NOMO-1 treated with DMSO at 0.1 percent for 48 hours (cell line): ENCODE results near the gene BCR.
"Not testable (repeated sequence)": the region's sequence is repeated elsewhere in the genome, so short reads cannot be mapped to it uniquely, and the experiment has no call there.

Source experiments
- DNase-seq: peaks from one replicate; lab custom pipeline; 2025; ENCODE audit not compliant: unreplicated experiment; lab: John Stamatoyannopoulos, UW

Gene BCR

GRCh38 chr22:23180301-23180892, at the start of gene BCR:
Gene BCR (plus strand): TSS chr22:23180509. CDS start chr22:23180961, 452 bp downstream.
- DNase-seq: peak; percentile 55

DNA sequence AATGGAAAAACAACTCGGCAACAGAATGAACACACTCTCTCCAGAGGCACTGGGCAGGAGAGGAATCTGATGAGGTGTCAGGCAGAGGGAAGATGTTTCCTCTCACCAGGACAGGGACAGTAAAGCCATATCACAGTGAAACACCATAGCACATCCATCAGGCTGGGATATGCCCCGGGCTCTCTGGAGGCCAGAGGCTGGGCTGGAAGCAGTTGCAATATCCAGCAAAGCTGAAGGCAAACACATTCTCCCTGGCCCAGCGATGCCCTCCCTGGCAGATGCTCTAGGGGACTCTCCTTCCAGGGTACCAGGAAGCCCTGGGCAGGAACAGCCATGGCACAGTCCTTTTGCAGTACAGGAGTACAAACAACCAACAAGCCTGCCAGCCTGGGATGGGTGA, 49.6 kb upstream of the BCR start:
- DNase-seq: no peak

DNA sequence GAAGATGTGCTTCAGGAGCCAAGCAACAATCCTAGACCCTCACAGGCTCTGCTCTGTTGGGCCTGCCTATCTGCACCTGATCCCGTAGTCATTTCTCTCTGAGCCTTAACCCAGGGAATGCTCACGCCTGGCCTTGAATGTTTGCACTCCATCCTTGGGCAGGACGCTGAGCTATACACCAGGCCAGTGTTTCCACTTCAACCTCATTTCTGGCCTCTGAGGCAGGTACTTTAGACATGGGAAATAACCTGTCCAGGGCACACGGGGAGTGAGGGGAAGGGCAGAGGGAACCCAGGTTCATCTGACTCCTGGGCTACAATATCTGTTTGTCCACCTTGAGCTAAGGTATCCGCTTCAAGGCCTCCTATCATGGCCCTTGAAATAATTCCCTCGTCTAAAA, 48.4 kb upstream of the BCR start:
- no peak for DNase-seq

GRCh38 chr22:23132376-23133091, 47.8 kb upstream of the BCR start:
- DNase-seq: no peak

DNA sequence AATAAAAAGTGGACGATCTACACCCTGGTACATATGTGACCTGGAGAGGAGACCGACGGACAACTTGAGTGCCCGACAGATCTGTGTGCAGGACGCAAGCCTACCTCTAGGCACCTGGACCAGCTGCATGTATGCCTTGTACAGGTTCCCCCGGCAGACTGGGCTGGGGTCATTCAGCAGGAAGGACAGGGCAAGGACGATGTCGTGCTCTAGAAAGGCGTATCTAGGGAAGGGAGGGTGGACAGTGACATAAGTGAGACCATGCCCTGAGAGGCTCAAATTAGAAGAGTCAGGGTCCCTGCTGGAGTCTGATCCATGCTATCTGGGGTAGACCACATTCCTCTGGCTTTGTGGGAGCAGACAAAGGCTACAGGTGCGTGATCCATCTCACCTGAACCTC, 46.4 kb upstream of the BCR start:
- no peak for DNase-seq

DNA sequence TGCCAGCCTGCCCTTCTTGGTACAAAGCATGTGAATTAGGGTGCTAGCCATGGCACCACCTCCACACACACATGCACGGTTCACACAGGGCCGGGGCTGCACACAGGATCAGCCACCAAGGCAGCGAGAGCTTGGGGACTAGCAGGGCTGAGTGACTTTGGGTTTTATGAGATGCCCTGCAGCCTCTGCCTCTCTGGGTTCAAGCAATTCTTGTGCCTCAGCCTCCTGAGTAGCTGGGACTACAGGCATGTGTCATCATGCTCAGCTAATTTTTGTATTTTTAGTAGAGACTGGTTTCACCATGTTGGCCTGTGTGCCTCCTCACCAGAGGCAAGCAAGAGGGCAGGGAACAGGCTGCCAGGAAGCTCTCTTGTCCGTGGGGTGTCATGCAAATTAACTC, 43.3 kb upstream of the BCR start:
- not testable (repeated sequence) for DNase-seq

GRCh38 chr22:23137468-23137867, 42.8 kb upstream of the BCR start:
- no peak for DNase-seq

DNA sequence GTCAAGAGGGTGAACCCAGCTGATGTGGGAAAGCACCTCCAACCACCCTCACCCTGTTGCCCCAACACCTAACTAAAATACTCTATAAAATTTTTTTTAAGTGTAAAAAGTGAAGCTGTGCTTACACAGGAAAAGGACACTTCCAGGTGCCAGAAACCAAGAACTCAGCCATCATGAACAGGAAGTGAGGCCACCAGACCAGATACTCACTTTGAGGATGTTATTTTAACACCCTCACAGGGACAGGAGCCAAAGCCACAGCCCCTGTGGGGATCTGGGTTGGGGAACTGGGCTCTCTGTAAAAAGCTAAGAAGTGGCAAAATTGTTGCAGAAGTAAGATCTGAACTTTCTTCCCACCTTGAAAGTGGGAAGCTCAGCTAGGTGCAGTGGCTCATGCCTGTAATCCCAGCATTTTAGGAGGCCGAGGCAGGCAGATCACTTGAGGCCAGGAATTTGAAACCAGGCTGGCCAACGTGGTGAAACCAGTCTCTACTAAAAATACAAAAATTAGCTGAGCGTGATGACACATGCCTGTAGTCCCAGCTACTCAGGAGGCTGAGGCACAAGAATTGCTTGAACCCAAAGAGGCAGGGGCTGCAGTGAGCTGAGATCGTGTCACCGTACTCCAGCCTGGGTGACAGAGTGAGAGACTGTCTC, 42.3 kb upstream of the BCR start:
- DNase-seq: peak; percentile 80

- DNase-seq: no peak
Measured at GRCh38 chr22:23138584-23139435, 41.5 kb upstream of the BCR start.

GRCh38 chr22:23140385-23140784, 39.9 kb upstream of the BCR start:
- no peak for DNase-seq

GRCh38 chr22:23142546-23143105, 37.7 kb upstream of the BCR start:
- DNase-seq: no peak

GRCh38 chr22:23143119-23143518, 37.2 kb upstream of the BCR start:
- DNase-seq: no peak

DNA sequence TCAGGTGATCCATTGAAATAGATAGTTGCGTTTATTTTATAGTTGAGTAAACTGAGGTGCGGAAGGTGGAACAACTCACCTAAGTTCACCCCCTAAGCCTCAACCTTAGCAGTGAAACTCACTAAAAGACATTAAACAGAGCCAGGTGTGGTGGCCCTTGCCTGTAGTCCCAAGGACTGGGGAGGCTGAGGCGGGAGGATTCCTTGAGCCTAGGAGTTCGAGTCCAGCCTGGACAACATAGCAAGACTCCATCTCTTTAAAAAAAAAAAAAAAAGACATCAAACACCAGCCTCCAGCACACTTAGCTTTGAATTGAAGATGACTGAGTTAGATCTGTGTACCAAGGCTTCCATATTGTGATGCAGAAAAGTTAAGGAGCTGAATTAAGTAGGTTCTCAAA, 35.9 kb upstream of the BCR start:
- DNase-seq: no peak

GRCh38 chr22:23144932-23145877, 35.1 kb upstream of the BCR start, which contains the start of gene RAB36:
Gene RAB36 (plus strand): TSS chr22:23145477. CDS start chr22:23146617, 1,140 bp downstream.
- DNase-seq: peak; percentile 75

DNA sequence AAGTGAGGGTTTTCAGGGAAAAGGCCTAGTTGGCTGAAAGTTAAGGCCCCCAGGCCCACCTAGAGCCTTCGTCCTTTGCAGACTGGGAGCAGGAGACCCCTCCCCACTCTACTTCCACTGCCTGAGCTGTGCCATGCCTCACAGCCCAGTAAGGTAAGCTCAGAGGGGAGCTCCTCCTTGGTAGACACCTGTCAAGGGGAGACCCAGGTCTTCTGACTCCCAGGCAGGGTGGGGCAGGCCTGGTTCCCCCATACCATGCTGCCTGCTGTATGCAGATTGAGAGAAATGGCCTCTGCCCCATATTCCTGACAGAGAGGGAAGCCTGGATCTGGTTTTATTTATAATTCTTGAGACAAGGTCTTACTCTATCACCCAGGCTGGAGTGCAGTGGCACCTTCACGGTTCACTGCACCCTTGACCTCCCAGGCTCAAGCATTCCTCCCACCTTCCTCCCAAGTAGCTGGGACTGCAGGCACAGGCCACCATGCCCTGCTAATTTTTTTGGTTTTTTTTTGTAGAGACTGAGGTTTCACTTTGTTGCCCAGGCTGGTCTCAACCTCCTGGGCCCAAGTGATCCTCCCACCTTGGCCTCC, 34.3 kb upstream of the BCR start:
- no peak for DNase-seq

DNA sequence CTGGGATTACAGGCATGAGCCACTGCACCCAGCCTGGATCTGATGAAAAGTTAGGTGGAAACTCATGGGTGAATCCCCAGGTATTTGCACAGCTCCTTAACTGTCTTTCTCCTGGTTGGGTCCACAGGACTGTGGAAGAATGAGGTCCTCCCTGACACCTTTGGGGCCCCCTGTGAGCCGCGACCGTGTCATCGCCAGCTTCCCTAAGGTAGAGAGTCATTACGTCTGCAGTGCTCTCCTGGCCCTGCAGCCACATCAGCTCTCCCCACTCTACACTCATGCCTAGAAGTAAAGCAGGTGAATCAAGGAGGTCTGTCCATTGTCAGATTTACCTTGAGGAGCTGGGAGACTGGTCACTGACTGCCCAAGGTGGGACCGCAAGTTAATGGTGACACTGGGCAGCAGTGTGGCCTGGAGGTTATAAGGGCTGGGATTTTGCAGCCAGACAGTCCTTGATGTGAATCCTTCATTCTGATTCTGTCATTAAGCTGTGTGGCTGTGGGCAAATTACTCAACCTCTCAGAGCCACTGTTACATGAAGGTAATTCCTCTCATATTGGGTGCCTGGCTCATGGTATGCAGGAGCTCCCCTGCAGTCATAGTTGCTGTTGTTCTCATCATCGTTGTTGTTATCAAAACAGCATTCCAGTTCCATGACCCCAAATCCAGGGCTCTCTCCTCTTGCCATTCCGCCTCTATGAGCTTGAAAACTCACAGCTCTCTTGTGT, 33.7 kb upstream of the BCR start:
- DNase-seq: no peak

- no peak for DNase-seq
Measured at GRCh38 chr22:23147617-23148387, 32.5 kb upstream of the BCR start.

DNA sequence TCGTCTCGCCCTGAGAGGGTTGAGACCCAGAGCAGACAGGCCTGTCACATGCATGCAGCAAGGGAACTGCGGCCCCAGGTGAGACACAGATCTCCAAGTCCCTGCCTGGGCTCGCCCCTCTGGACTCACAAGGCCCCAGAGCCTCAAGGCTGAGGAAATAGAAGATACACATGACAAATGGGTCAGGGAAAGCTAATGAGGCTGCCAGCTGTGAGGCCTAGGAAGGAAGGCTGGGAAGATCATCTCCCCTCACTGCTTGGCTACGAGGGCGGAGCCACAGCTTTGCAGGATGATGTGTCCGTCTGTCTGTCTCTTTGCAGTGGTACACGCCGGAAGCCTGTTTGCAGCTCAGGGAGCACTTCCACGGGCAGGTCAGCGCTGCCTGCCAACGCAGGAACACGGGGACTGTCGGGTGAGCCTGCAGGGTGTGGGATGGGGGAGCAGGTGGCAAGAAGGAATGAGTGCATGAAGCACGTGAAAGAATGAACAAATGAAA, 30.5 kb upstream of the BCR start:
- DNase-seq: no peak
